Heart right ventricle (tissue), 16 donors: Measurements from ENCODE around the gene CCDC181. TPM values are rescaled to one million over a fixed set of nuclear protein-coding genes. Genes with fewer than 3 reads are reported as not detected.

Source experiments
- ATAC-seq, 8 donors: fragments of 200-7000 bp; cut with Tn5 transposase; one replicate each; pipeline ENCODE4 v1.9.1; 2020; ENCODE audit warnings: mild to moderate bottlenecking in 8 of 8, moderate library complexity in 8 of 8, moderate number of reproducible peaks in 1 of 8
- DNase-seq, 2 donors: peaks; one replicate each; pipeline ENCODE4 v3.0.0-alpha.2; 2020
- H3K27ac ChIP-seq, 10 donors: fragments of 200-600 bp; sonication (generic) in 2 of 10; one replicate each; pipeline versions ENCODE4 v1.5.0 to v1.8.0; 2020 to 2022; ENCODE audit warnings: mild to moderate bottlenecking in 3 of 10
- H3K27me3 ChIP-seq, 7 donors: fragments of 200-600 bp; one replicate each; pipeline ENCODE4 v1.8.0; 2021 to 2022; ENCODE audit warnings: mild to moderate bottlenecking in 2 of 7
- H3K36me3 ChIP-seq, 9 donors: fragments of 200-600 bp; sonication (generic) in 1 of 9; one replicate each; pipeline versions ENCODE4 v1.5.0 to v1.8.0; 2020 to 2022; ENCODE audit warnings: mild to moderate bottlenecking in 2 of 9
- H3K4me1 ChIP-seq, 9 donors: fragments of 200-600 bp; sonication (generic) in 1 of 9; one replicate each; pipeline versions ENCODE4 v1.5.0 to v1.8.0; 2020 to 2022; ENCODE audit warnings: mild to moderate bottlenecking in 4 of 9
- H3K4me3 ChIP-seq, 10 donors: fragments of 200-600 bp; sonication (generic) in 2 of 10; one replicate each; pipeline versions ENCODE4 v1.5.0 to v1.8.0; 2020 to 2022; ENCODE audit warnings: mild to moderate bottlenecking in 7 of 10, moderate library complexity in 2 of 10
- H3K9me3 ChIP-seq, 11 donors: fragments of 200-600 bp in 10 of 11; sonication (generic) in 2 of 11; one replicate each; pipeline versions ENCODE4 v1.5.0 to v1.8.0; 2013 to 2022; ENCODE audit warnings: mild to moderate bottlenecking in 2 of 11, control low read depth in 1 of 11, moderate library complexity in 1 of 11
- CTCF ChIP-seq, 9 donors: fragments of 200-600 bp; sonication (generic) in 2 of 9; IDR thresholded peaks; one replicate each; pipeline versions ENCODE4 v1.5.0 to v1.8.0; 2021 to 2022; ENCODE audit warnings: antibody characterized with exemption in 9 of 9, mild to moderate bottlenecking in 5 of 9, moderate library complexity in 1 of 9
- WGBS, 2 donors: extraction: QIAGEN DNeasy Blood & Tissue Kit; methylation state at CpG; one replicate each; pipeline ENCODE4 v1.1.7; 2013; ENCODE audit warnings: inconsistent platforms in 1 of 2; 5-methylcytosine and 5-hydroxymethylcytosine counted together
- intact Hi-C, 10 donors: fragments of 100-400 bp; cut with DNase I; formaldehyde crosslinking; loops; one replicate each; pipeline versions ENCODE4 v1.11.1 to v1.14.2; 2022
- polyA plus RNA-seq, 2 donors: library from polyadenylated mRNA; stranded (reverse); fragments of 200-250 nt; gene quantifications; one replicate each; pipeline ENCODE4 v1.2.3, GENCODE V29; 2013
- total RNA-seq, 10 donors: library from RNA; stranded (reverse); fragmentation: NEBNext Ultra II Directional in 3 of 10; extraction: Animal tissue kit (Norgen Biotek cat#: 25700) in 3 of 10; gene quantifications; one replicate each; pipeline versions ENCODE4 v1.2.1 to v1.2.4, GENCODE V29; 2021 to 2023
- donor health status: Arrhythmogenic right ventricular cardiomyopathy.
- donor health status: ischemic (EF 13 %, LVEDD 7.1; RV severe dilation, severe dysfunction).
- donor health status: healthy with polysubstance abuse.
- donor health status: DM: no; HTN: yes; CAD: no.
- donor health status: DM: no; HTN: no; CAD: no.
- donor health status: ischemic (EF 25% LVEDD 6.9; RV normal size, moderate dysfunction).
- donor health status: ischemic (EF 25% LVEDD 5.7; RV mildly dilated, moderate dysfunction).
- donor health status: healthy.
- donor health status: DM: yes; HTN: yes; CAD: no.
- donor health status: Ischemic cardiomyopathy.
- donor health status: ischemic (EF 35%, LVEDD 5.7; RV mildly dilated, moderate dysfunction).
- donor health status: nonischemic (EF 11% LVEDD 7.7; RV severe dilation, severe dysfunction).
- donor health status: DM: yes; HTN: yes; CAD: no.
- donor health status: PGD.
- donor health status: ischemic (EF 29% LVEDD 5.4; RV normal size, mild dysfunction).
- donor health status: nonischemic (EF 23%, LVEDD 6.1; RV moderate dilation, normal function).

Gene CCDC181
- total and polyA plus RNA-seq, 12 donors: 0.51 to 1.5 (median 0.96) TPM

- ATAC-seq (no peak), DNase-seq (no peak)
- Histone ChIP-seq H3K27ac (no peak overlapping the region), H3K4me1 (no peaks in the 10 kb centered on the region), H3K4me3 (no peak overlapping the region), H3K36me3 (peaks cover 0 to 100% (median 36%) of the 10 kb centered on the region in 9 donors), H3K9me3 (no peaks in the 10 kb centered on the region), H3K27me3 (no peaks in the 10 kb centered on the region)
- no peak for TF ChIP-seq CTCF (IDR thresholded peaks at IDR 0.05)
- WGBS, 2 donors: 74 to 78% methylated on average over 4 of the region's 4 CpGs
- intact Hi-C loops: no loop called here
Observed at GRCh38 chr1:169383449-169383848, 43.8 kb downstream of the CCDC181 start.

- Histone ChIP-seq H3K4me3 (no peak overlapping the region), H3K36me3 (peaks cover 0 to 100% (median 39%) of the 10 kb centered on the region in 9 donors), H3K27me3 (no peaks in the 10 kb centered on the region), H3K27ac (no peak overlapping the region), H3K9me3 (no peaks in the 10 kb centered on the region), H3K4me1 (no peaks in the 10 kb centered on the region)
- TF ChIP-seq CTCF (IDR thresholded peaks at IDR 0.05): no peak
- no peak for ATAC-seq
- no peak for DNase-seq
- intact Hi-C loops: no loop called here
Observed at GRCh38 chr1:169381162-169381561, 46.1 kb downstream of the CCDC181 start.

GRCh38 chr1:169371404-169371803, 55.9 kb downstream of the CCDC181 start:
- Histone ChIP-seq H3K4me3 (no peak overlapping the region), H3K27me3 (no peaks in the 10 kb centered on the region), H3K4me1 (peaks cover 0 to 34% (median 18%) of the 10 kb centered on the region in 9 donors), H3K36me3 (peaks cover 0 to 67% (median 3%) of the 10 kb centered on the region in 9 donors), H3K9me3 (no peaks in the 10 kb centered on the region), H3K27ac (no peak overlapping the region)
- WGBS, 2 donors: 49 to 60% methylated on average over 1 of the region's 1 CpG
- DNase-seq: no peak
- intact Hi-C loops: no loop called here
- ATAC-seq: no peak
- no peak for TF ChIP-seq CTCF (IDR thresholded peaks at IDR 0.05)

- DNase-seq: no peak
- Histone ChIP-seq H3K36me3 (peaks cover 0 to 39% (median 0%) of the 10 kb centered on the region in 9 donors), H3K27me3 (no peaks in the 10 kb centered on the region), H3K4me3 (peak overlapping the region; percentile 46 to 84 (median 72)), H3K4me1 (peaks cover 0 to 34% (median 18%) of the 10 kb centered on the region in 9 donors), H3K9me3 (no peaks in the 10 kb centered on the region), H3K27ac (peak overlapping the region in 9 of 10 donors; percentile 19 to 95 (median 85))
- intact Hi-C loops: loop anchor here in 1 of 10 donors (5.0 kb wide), 1 partner anchor 119 kb away; the partner anchor contains the start of gene SLC19A2
- ATAC-seq: peak in 5 of 8 donors; percentile 1 to 24 (median 12)
- TF ChIP-seq CTCF (IDR thresholded peaks at IDR 0.05): no peak
- 1% methylated on average over 16 of the region's 16 CpGs for WGBS, 2 donors
Observed at GRCh38 chr1:169368406-169368769, 58.9 kb downstream of the CCDC181 start.
